GM19025 (cell line): ENCODE results near the gene GSX1.
"Not testable (repeated sequence)": the region's sequence is repeated elsewhere in the genome, so short reads cannot be mapped to it uniquely, and the experiment has no call there.

Experiments
- ATAC-seq: cut with Tn5 transposase; IDR thresholded peaks from one replicate; pipeline ENCODE4 v1.9.1; 2021; ENCODE audit warnings: mild to moderate bottlenecking, low read depth, moderate library complexity; ENCODE audit not compliant: unreplicated experiment

Gene GSX1

GRCh38 chr13:27792393-27793218 lies at the start of gene GSX1:
GSX1 (plus strand) TSS chr13:27792483; CDS start chr13:27792691, 208 bp downstream.
- no peak for ATAC-seq

GRCh38 chr13:27744801-27745200 lies 47.5 kb upstream of the GSX1 start:
- ATAC-seq, result no peak

- ATAC-seq, result no peak
These were observed 47.0 kb upstream of the GSX1 start for GRCh38 chr13:27745301-27745700.

DNA sequence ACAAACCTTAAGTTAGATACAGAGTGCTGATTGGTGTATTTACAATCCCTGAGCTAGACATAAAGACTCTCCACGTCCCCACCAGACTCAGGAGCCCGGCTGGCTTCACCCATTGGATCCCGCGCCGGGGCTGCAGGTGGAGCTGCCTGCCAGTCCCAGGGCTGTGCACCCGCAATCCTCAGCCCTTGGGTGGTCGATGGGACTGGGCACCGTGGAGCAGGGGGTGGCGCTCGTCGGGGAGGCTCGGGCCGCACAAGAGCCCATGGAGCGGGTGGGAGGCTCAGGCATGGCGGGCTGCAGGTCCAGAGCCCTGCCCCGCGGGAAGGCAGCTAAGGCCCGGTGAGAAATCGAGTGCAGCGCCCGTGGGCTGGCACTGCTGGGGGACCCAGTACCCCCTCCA lies 44.1 kb upstream of the GSX1 start:
- ATAC-seq, result not testable (repeated sequence)

DNA sequence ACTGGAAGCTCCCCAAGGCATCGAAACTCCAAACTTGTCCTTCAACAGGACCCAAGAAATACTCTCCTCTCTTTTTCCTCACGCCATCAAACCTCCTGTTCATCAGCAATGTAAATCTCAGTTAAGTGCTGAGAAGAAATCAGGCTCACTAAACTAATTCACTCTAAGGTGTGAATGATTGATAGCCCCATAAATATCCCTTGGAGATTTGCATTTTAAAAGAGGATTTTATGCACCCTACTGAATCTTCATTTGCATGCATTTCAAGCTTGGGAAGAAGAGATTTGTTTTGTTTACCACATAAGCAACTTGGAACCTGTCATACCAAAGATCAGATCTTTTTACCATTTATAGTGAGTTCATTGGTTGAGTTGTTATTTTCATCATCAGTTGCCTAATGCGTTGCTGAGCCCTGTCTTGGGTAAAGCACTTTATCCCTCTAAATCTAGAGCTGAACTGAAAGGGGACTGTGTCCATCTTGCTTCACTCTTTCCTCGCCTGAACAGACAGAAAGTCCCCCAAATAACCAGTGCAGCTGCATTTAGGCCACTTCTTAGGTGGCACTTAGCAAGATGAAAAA lies 40.2 kb upstream of the GSX1 start:
- ATAC-seq, result no peak

GRCh38 chr13:27765650-27766049 lies 26.6 kb upstream of the GSX1 start:
- ATAC-seq, result no peak

DNA sequence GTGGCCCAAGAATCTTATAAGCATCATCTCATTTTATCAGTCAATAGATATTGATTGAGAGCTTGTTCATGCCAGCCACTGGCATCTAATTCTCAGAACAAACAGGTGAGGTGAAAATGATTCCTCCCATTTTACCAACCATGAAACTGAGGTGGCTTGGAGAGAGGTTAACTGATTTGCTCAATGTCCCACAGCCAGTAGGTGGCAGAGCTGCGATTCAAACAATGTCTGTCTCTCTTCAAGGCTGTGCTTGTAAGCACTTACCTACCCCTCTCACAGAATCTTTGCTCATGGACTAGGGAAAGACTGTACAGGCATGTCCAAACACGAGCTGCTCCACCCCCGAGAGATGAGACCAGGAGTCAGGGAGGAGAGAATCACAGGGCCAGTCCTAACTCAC lies 21.5 kb upstream of the GSX1 start:
- ATAC-seq, result no peak

GRCh38 chr13:27772651-27773425 lies 19.4 kb upstream of the GSX1 start:
- no peak for ATAC-seq

DNA sequence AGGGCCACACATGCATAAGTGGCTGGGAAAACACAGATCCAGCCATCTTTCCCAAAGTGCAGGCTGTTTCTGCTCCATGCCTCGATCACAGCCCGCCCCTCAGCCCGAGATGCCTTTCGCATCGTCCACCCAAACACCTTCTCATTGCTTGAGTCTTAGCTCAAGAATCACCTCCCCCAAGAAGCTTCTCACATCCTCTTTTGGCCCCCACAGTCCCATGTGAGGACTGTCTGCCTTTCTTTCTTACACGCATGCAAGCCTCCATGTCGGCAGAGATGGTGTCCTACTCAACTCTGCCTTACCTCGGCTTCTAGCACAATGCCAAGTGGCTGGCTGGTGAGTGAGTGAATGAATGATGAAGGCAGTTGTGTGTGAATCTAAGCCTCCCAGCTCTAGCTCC lies 18.1 kb upstream of the GSX1 start:
- no peak for ATAC-seq

DNA sequence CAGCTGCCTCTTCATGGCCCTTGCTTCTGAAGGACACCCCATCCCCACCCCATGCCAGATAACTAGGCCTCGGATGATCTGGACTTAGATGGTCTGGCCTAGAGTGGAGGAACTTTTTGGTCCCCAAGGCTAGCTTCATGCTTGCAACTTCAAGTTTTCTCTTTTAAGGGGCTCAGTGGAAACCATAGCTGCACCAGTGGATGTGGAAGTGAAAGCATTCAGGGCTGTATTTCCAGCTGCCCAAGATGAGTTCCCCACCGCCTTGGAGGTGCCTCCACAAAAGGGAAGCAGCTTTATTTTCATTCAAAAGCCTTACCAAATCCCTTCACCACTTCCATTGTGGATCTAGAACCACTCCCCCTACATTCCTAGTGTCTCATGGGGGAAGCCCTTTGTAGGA lies 17.6 kb upstream of the GSX1 start:
- ATAC-seq, result no peak

GRCh38 chr13:27775943-27776342 lies 16.3 kb upstream of the GSX1 start:
- no peak for ATAC-seq

DNA sequence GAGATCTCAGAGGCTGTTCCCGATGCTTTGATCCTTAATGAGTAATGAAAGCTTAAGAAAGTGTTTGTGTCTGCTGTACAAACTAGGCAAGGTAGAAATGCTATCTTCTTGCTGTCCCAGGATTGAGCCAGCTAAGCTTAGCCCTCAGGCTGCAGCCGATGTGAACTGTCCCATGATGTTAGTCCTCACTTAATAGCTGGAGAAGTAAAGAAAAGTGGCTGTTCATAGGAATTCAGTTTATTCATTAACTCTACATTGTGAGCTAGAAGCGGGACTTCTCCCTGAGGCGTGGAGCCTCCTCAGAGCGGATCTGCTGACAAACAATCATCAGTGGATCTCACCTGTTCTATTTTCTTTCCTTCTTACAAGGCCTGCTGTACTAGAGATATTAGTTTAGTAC lies 10.1 kb upstream of the GSX1 start:
- no peak for ATAC-seq

DNA sequence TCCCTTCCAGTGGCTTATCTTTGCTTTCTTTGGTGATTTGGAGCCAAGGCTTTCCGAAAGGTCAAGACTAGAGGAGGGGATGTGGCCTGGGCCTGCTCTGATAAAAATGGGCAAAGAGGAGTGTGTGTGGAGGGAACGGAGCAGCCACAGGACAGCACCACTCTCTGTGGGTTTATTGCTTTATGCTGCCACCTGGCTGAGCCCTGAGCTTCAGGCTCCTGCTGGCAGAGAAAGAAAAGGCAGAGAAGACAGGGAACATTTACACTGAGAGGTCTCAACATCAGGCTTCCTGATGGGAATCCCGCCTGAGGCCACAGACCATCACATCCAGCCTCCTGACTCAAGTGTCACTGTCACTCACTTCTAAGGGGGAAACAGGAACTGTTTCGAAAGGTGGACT lies 9.2 kb upstream of the GSX1 start:
- no peak for ATAC-seq

DNA sequence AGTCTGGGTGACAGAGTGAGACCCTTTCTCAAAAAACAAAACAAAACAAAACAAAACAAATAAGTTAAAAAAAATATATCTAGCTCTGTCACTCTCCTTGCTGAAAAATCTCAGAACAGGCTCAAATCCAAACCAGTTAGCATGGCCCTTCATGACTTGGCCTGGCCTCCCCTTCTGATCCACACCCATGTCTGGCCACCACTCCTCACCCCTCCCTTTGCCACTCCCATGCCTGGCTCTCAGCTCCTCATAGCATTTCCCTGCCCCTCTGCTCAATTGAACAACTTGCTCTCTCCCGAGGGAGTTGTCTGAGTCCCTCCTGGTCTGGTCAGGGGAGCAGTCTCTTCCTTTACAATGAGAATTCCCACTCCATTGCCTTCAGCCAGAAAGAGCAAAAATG lies 4.0 kb upstream of the GSX1 start:
- ATAC-seq, result no peak

DNA sequence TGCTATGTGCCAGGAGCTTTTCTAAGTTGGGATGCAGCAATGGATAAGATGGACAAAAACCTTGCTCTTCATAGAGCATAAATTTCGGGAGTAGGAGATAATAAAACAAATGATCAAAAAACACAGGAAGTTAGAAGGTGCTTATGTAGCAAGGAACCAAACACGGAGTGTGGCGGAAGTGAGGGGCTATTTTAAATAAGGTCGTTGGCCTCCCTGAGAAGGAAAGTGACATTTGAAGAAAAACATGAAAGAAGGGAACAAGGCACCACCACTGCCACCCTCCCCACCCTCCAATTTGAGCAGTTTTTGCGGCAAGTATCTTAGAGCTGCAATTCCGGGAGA lies 3.2 kb upstream of the GSX1 start:
- no peak for ATAC-seq

- ATAC-seq, result no peak
These were observed 2.6 kb upstream of the GSX1 start for GRCh38 chr13:27789495-27790303.

GRCh38 chr13:27790523-27790922 lies 1.8 kb upstream of the GSX1 start:
- no peak for ATAC-seq

DNA sequence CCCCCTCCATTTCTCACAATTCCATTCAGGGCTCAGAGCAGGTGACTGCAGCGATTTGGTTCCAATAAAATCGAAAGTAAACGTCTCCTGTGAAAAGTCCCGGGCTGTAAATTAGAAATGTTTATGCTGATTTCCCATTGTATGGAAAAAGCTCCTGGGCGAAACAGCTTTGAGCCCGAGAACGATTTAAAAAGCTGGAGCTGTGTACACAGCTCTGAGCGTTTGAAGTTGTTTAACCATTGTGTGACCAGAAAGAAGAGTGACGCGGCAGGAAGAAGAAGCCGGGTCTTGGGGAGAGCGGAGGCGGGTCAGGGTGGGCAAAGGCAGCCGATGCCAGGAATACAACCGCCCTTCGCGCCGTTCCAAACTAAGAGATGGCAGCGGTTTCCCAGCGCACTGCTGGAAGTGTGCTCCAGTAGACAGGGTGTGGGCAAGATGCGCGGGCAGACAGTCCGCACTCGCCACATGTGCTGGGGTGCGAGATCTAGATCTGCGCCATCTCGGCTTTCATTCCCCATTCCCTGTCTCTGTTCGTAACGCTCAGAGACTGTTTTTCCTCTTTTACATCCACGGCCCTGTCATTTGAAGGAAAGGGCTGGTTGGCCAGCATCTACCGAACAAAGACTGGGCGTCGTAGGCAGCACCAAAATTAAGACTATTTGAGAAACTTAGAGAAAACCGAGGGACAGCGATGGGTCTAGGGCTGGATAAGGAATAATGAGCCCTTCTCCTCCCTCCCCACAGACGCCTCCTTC lies 960 bp upstream of the GSX1 start:
- no peak for ATAC-seq

DNA sequence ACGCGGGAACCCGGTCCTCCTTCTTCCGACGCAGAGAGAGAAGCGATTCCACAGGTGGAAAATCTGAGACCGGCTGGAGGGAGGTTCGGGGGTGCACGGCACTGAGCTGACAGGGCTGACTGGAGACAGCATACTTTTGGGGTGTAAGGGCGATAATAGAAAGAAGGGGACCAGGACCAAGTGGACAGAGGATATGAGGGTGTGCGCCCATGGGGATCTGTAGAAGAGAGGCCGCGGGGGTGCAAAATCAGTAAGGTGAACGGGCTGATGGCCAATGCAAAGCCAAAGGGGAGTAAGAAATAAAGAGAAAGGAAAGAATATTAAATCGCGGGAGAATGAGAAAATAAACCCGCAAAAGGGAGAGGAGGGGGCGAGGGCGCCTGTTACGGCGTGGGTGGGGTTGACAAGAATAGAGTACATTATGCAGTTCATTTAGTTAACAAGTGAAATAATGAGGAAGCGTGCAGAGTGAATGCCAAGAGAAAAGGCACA lies 336 bp upstream of the GSX1 start:
- ATAC-seq, result no peak
